GM21390 (cell line): Measurements from ENCODE around the gene NFIA.

Experiments
- ATAC-seq: cut with Tn5 transposase; IDR thresholded peaks from one replicate; pipeline ENCODE4 v1.9.1; 2021; ENCODE audit not compliant: unreplicated experiment

Gene NFIA

GRCh38 chr1:61420243-61420642 is 337.9 kb downstream of the NFIA start:
- ATAC-seq, result no peak

DNA sequence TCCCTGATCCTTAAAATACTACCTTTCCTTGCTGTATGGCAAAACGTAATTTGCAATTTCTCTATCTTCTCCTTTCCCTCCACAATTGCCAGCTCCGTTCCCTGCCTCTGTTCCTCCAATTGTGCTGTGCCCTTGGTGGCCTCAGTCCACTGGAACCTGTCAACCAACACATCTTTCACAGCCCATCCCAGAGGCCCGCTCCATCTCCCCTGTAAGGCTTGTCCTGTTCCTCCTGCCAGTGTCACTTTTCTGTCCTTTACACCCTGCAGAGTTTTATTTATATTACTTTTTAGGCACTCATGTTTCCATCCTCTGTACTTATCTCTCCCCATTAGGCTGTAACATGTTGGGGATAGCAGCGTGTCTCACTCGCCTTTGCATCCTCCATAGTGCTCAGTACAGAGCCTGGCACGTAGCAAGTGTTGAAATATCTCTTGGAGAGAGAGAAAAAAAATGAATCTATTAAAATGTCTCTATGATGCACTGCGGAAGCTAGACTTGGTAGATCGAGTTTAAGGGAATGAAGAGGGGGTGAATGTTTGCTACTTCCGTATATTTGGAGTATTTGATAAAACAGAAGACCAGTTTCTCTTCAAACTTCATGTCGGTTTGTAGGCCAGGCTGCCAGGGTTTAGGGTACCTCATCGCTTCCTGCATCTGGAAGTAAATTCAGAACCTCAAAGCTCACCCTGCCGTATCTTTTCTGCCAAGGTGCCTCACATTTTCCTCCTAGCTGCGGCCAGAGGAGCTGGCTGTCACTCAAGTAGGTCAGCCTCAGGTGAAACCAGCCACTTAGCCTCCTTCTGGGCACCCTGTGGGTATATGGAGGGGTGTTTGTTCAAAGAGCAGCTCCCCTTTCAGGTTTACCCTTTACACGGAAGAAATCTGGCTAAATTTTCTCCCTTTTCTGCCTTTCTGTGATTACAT is 338.8 kb downstream of the NFIA start:
- ATAC-seq, result no peak

DNA sequence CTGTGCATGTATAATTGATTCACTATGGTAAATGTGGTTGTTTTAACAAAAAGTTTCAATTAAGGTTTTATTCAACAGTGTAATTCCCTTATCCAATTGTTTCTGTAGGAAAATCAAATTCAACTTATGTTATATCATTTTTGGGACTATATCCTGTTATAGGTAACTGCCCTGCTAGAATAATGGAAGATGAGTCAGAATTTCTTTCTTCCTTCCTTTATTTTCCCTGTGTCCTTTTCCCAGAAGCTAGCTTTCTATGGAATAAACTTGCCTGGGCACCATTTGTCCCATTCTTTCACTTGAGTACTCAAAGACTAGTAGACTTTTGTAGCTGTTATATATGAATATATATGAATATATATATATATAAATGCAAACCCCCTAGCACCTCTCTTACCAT is 341.3 kb downstream of the NFIA start:
- no peak for ATAC-seq

GRCh38 chr1:61424382-61424781 is 342.0 kb downstream of the NFIA start:
- ATAC-seq, result no peak

- ATAC-seq, result no peak
These were observed 342.7 kb downstream of the NFIA start for GRCh38 chr1:61425040-61425439.

DNA sequence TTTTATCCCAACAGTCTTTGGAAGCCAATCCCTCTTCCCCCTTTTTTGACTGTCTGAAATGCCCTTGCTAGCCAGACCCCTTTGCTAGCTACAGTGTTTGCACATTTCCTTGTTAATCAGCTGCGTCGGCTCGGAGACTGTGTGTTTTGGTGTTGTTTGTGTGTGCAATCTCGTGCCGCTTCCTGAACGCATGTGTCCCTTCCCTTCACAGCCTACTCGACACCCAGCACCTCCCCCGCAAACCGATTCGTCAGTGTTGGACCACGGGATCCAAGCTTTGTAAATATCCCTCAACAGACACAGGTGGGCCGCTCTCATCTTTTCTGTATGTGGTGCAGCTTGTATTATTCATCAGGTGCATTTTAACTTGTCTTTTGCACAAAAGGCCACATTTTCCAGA is 343.9 kb downstream of the NFIA start:
- ATAC-seq, result no peak

- ATAC-seq, result no peak
These were observed 344.5 kb downstream of the NFIA start for GRCh38 chr1:61426885-61427284.

GRCh38 chr1:61427510-61427909 is 345.1 kb downstream of the NFIA start:
- ATAC-seq, result no peak

DNA sequence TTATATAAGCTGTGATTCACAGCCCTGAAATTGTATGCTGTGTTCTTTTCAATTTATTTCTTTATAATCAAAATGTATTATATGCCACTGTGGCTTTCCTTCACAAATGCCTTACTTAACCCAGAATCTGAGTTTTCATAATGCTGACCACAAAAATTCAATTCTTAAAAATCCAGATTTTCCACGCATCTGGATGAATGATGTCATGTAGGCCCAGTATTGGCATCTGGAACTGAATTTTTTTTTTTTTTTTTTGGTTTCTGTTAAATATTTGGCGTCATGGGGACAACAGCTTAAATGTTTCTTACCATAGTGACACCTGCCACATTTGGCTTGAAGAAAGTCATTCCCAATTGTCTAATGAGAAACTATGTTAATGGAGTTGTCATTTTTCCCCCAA is 345.8 kb downstream of the NFIA start:
- no peak for ATAC-seq

DNA sequence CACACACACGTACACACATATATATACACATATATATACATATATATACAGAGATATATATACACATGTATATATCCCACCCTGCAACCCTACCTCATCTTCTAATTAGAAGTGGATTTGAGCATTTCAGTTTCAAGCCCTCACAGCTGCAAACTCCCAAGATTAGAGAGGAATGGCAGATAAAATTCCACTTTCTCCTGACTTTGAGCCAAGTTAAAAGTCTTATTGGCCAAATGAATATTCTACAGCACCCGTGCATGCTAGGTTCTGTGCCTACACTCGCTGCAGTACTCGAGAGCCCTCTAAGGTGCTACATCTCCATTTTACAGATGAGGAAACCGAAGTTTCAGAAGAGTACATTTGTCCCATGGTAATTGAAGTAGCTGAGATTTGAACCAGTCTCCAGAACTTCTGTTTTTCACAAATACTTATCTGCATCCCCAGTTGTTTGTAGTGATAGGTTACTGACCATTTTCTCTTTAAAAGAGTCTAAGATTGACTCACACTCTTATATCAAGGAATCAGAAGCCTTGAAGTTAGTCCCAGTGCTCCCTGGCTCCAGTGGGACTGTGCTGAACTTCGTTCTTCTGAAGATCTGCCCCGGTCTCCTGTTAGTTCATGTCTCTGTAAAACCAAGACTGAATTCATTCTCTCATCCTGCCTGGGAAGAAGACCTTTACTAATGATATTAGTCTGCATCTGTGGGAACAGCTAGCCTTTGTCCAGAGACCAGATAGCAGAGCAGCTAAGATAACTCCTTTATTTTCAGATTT is 350.4 kb downstream of the NFIA start:
- no peak for ATAC-seq

DNA sequence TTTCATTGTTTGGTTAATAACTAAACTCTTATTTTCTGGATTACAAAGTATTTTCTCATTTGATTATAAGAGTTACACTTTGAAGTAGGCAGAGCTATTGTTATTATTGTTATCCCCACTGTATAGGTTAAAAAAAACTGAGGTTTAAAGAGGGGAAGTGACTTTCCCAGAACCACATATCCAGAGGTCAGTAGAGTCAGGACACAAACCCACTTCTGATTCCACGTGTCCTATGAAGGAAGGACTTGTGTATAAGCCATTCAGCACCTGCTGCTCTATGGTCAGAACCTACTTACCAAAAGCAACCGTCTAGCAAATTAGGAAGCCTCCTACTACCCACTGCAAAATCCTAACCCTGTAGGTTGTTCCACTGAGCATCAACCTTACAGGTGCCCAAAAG is 351.3 kb downstream of the NFIA start:
- no peak for ATAC-seq

DNA sequence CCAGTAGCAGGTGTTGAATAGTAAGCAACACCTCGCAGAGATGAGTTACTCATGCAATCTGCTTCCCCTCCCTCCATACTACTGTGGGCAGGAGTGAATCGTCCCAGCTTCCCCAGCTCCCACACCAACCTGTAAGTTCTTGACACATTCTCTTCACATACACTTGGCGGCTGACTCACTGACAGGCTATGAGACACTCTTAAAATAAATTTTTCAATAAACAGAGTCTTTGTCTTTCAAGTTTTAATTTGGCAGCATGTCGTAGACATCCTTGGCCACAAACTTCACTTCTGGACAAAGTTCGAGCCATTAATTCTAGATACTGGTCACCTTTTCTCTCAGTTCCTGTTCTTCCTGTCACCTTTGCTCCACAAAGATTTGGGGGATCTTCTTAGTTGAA is 351.9 kb downstream of the NFIA start:
- no peak for ATAC-seq

GRCh38 chr1:61435226-61435625 is 352.9 kb downstream of the NFIA start:
- ATAC-seq, result no peak

DNA sequence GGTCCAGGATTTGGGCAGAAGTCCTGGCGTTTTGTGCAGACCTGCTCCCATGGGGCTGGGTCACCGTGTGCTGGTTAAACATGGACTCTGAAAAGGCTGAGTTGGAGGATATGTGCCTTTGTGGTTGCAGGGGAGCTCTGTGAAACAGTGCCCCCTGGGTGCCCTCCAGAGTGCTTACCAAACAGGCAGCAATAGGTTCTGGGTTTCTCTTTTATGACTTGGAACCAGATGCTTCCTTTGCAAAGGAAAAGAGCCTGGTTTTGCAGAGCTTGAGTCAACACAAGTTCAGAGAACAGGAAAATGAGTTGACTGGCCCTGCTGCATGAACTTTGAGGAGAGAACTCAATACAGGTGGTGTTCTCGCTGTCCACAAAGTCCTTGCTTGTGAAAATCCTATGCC is 353.7 kb downstream of the NFIA start:
- ATAC-seq, result no peak

- ATAC-seq, result no peak
These were observed 354.2 kb downstream of the NFIA start for GRCh38 chr1:61436491-61437120.

GRCh38 chr1:61439234-61439633 is 356.9 kb downstream of the NFIA start:
- ATAC-seq, result no peak

DNA sequence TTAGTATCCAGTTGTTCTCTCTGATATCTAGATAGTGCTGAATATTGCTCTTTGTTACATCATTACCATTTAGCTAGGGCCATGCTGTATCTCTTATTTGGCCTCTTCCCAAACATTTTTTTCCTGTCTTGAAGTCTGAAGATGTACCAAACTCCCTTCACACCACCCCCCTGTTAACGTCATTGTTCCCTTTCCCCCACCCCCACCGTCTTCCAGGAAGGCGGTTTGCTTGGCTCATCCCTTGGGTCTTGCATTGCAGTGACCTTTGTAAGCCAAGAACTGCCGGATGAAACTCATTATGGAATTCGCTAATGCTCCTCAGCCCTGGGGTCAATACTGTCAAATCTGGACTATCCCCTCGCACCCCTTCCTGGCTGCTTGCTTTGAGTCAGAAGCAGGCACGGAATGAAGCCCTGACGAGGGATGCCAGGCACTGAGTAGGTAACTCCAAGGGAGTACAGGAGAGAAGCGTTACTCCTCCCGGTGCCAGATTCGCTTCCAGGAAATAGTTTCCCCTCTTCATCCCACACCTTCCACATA is 359.4 kb downstream of the NFIA start:
- ATAC-seq, result no peak

GRCh38 chr1:61442544-61442943 is 360.2 kb downstream of the NFIA start:
- no peak for ATAC-seq

GRCh38 chr1:61444288-61444687 is 361.9 kb downstream of the NFIA start:
- ATAC-seq, result no peak

DNA sequence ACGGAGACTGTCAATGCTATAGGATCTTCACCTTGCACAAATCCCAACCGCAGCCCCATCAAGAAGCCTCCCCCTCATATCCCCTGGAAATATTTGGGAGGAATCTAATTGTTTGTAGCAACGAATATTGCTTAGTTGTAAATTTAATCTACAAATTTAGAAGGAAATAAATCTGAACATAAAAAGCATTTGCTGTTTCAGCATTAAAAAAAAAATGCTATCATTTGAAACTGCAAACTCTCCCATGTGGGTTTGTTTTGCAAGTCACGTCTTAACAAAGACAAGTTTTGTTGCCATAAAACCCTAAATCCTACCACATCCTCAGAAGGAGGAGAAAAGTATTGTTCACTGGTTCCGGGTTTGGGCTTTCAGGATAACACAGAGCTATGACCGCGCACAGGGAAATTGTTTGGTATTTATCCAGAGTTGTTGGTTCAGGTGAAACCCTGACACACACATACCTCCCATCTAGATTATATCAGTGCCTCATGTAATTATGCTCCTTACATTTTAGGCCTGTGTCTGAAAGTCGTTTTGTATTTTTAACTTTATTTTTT is 363.0 kb downstream of the NFIA start:
- no peak for ATAC-seq

GRCh38 chr1:61446531-61446991 is 364.2 kb downstream of the NFIA start:
- ATAC-seq, result no peak
